K562 (cell line): ENCODE results near the gene PRR23A. TPM values are rescaled to one million over a fixed set of nuclear protein-coding genes. Genes with fewer than 3 reads are reported as not detected.

Source experiments
- CBX3 ChIP-seq, 2 experiments: IDR thresholded peaks; 1 replicate in 1 of 2; 2 replicates in 1 of 2; pipeline ENCODE4 v1.6.1; 2012; ENCODE audit warnings: inconsistent platforms in 2 of 2, low read length in 2 of 2, borderline replicate concordance in 1 of 2, control low read depth in 1 of 2
- ETV1 ChIP-seq: fragments of 450-650 bp; conservative IDR thresholded peaks from 2 replicates; pipeline ENCODE4 v1.6.1; 2016; ENCODE audit warnings: missing genetic modification characterization, control low read depth, low read depth, missing compliant biosample characterization
- ETV6 ChIP-seq, 3 experiments: fragments of 150-350 bp in 1 of 3; sonication (generic) in 1 of 3; formaldehyde crosslinking in 1 of 3; IDR thresholded peaks; 2 replicates each; pipeline versions ENCODE4 v1.6.1 to v1.8.0; 2014 to 2022; ENCODE audit warnings: borderline replicate concordance in 2 of 3, low read depth in 2 of 3, antibody characterized with exemption in 1 of 3, low read length in 1 of 3, mild to moderate bottlenecking in 1 of 3, missing genetic modification reagents in 1 of 3
- MGA ChIP-seq: fragments of 450-650 bp; IDR thresholded peaks from 2 replicates; pipeline ENCODE4 v1.6.1; 2016; ENCODE audit warnings: mild to moderate bottlenecking, moderate library complexity
- PATZ1 ChIP-seq: fragments of 250-450 bp; sonication (Bioruptor Pico); IDR thresholded peaks from 2 replicates; pipeline ENCODE4 v1.5.0; 2020; ENCODE audit warnings: mild to moderate bottlenecking, borderline replicate concordance
- PURB ChIP-seq: sonication (generic); formaldehyde crosslinking; IDR thresholded peaks from 2 replicates; pipeline ENCODE4 v1.9.0; 2021; ENCODE audit warnings: low read depth, mild to moderate bottlenecking, missing genetic modification reagents
- RAD51 ChIP-seq: fragments of 450-650 bp; IDR thresholded peaks from 2 replicates; pipeline ENCODE4 v1.7.1; 2016; ENCODE audit warnings: low read depth, mild to moderate bottlenecking, borderline replicate concordance
- RBM39 ChIP-seq: fragments of 200-400 bp; formaldehyde crosslinking; optimal IDR thresholded peaks from 2 replicates; pipeline ENCODE3; 2018; ENCODE audit warnings: low read depth, low read length
- SP1 ChIP-seq: sonication (generic); formaldehyde crosslinking; IDR thresholded peaks from 2 replicates; pipeline ENCODE4 v1.8.1; 2022; ENCODE audit warnings: mild to moderate bottlenecking, missing genetic modification reagents
- TBP ChIP-seq: optimal IDR thresholded peaks from 2 replicates; pipeline ENCODE3; 2011; ENCODE audit warnings: low read depth, low read length, improper control_type of control experiment
- TCF3 ChIP-seq: sonication (generic); formaldehyde crosslinking; IDR thresholded peaks from 2 replicates; pipeline ENCODE4 v1.4.0; 2020; ENCODE audit warnings: mild to moderate bottlenecking, missing genetic modification reagents
- TRIM24 ChIP-seq, 2 experiments: fragments of 450-650 bp; IDR thresholded peaks; 2 replicates each; pipeline ENCODE4 v1.6.1; 2016
- ZNF121 ChIP-seq: sonication (generic); formaldehyde crosslinking; conservative IDR thresholded peaks from 2 replicates; pipeline ENCODE4 v1.8.0; 2022; ENCODE audit warnings: missing genetic modification reagents
- ZNF165 ChIP-seq: fragments of 250-450 bp; sonication (Bioruptor Pico); IDR thresholded peaks from 2 replicates; pipeline ENCODE4 v1.4.0; 2020; ENCODE audit warnings: borderline replicate concordance
- ZNF354B ChIP-seq: fragments of 250-450 bp; sonication (Bioruptor Pico); IDR thresholded peaks from 2 replicates; pipeline ENCODE4 v1.4.0; 2020
- ZNF561 ChIP-seq: fragments of 450-650 bp; formaldehyde crosslinking; conservative IDR thresholded peaks from 2 replicates; pipeline ENCODE4 v1.4.0; 2020; ENCODE audit warnings: mild to moderate bottlenecking, moderate library complexity
- polyA plus RNA-seq, 8 experiments: library from polyadenylated mRNA; depleted of rRNA in 4 of 8; stranded (reverse) in 5 of 8; unstranded in 3 of 8; fragments of >200 nt; fragmentation: Nextera tagmentation in 2 of 8; fragmentation: Illumina TruSeq in 1 of 8; extraction: Ambion mirVana in 2 of 8; extraction: Trizol in 1 of 8; gene quantifications; 2 replicates each; pipeline versions ENCODE4 v1.2.1 to v1.2.3, GENCODE V29; 2011 to 2014; ENCODE audit warnings: inconsistent platforms in 1 of 8, missing spikeins in 1 of 8
- total RNA-seq, 7 experiments: library from RNA; depleted of rRNA in 6 of 7; stranded (reverse); fragments of >200 nt in 6 of 7; fragmentation: Illumina TruSeq in 2 of 7; extraction: Trizol in 2 of 7; gene quantifications; 2 replicates each; pipeline versions ENCODE4 v1.2.1 to v1.2.3, GENCODE V29; 2011 to 2021; ENCODE audit warnings: low replicate concordance in 1 of 7

PRR23A gene
- total and polyA plus RNA-seq, 9 of the 15 experiments (the other 6 are each of a cell fraction or from before 2014, with no cell fraction given) = not detected

- TF ChIP-seq RBM39 (no peak), RAD51 (no peak), TRIM24 (IDR thresholded peaks at IDR 0.05) (peak in 1 of 2 experiments; percentile 29; a peak in 1 of 4 replicates), CBX3 (IDR thresholded peaks at IDR 0.05; ENCODE audit: borderline replicate concordance in 1 of 2, low read length in 2 of 2) (0 out of 3 replicates have a peak, but pooled peaks of 1 of the 2 experiments have one; percentile 29), ETV1 (tag) (no peak), PATZ1 (CRISPR knock-in tag) (no peak), TBP (no peak), ETV6 (IDR thresholded peaks at IDR 0.05; ENCODE audit: borderline replicate concordance in 1 of 2, low read depth in 2 of 2, low read length in 1 of 2) (no peak), ETV6 (CRISPR knock-in tag; IDR thresholded peaks at IDR 0.05; ENCODE audit: borderline replicate concordance) (no peak), ZNF354B (CRISPR knock-in tag) (no peak), ZNF561 (CRISPR knock-in tag) (no peak), TCF3 (CRISPR knock-in tag) (no peak), PURB (CRISPR knock-in tag) (no peak), MGA (no peak), ZNF165 (CRISPR knock-in tag) (no peak), SP1 (CRISPR knock-in tag) (no peak), ZNF121 (no peak)
These were observed 41.1 kb downstream of the PRR23A start (continued) for GRCh38 chr3:138964923-138965322.
